HG02870 (cell line): ENCODE results near the gene HTRA3.

ENCODE experiments used
- ATAC-seq: cut with Tn5 transposase; IDR thresholded peaks from one replicate; pipeline ENCODE4 v1.9.1; 2021; ENCODE audit warnings: mild to moderate bottlenecking, moderate library complexity; ENCODE audit not compliant: unreplicated experiment

The HTRA3 gene

DNA sequence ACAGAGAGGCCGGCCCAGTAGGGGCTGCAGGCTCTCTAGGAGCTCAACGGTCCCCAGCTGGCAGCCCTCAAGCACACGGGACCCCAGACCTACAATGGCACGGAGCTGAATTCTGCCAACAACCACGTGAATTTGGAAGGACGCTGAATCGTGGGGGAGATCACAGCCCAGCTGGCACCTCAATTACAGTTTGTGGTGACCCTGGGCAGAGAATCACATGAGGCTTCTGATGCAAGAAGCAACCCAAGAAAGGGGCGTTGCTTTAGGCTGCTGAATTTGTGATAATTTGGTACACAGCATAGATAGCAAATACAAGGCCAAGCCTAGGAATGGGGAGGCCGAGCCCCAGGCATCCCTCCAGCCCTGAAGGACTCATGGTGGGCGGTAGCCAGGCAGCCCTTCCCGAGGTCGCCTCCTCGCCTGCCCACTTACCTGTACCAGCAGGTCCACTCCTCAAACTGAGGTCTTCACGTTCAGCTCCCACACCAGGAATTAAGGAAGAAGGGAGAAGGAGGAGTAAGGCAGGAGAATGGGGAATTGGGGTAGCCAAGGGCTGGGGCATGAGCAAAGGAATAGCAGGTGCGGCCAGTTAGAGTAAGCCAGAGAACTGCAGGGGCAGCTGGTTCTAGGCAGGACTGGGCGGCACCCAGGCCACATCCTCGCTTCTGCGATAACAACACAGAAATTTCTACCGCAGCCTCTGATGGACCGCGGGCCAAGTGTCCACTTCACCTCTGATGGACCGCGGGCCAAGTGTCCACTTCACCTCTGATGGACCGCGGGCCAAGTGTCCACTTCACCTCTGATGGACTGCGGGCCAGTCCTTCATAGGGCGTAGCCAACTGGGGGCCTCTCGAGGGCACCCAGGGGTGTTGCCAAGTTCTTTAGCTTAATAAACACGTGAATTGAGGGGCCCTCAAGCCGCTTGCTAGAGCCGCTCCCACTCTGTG lies 23.4 kb upstream of the HTRA3 start:
- no peak for ATAC-seq

DNA sequence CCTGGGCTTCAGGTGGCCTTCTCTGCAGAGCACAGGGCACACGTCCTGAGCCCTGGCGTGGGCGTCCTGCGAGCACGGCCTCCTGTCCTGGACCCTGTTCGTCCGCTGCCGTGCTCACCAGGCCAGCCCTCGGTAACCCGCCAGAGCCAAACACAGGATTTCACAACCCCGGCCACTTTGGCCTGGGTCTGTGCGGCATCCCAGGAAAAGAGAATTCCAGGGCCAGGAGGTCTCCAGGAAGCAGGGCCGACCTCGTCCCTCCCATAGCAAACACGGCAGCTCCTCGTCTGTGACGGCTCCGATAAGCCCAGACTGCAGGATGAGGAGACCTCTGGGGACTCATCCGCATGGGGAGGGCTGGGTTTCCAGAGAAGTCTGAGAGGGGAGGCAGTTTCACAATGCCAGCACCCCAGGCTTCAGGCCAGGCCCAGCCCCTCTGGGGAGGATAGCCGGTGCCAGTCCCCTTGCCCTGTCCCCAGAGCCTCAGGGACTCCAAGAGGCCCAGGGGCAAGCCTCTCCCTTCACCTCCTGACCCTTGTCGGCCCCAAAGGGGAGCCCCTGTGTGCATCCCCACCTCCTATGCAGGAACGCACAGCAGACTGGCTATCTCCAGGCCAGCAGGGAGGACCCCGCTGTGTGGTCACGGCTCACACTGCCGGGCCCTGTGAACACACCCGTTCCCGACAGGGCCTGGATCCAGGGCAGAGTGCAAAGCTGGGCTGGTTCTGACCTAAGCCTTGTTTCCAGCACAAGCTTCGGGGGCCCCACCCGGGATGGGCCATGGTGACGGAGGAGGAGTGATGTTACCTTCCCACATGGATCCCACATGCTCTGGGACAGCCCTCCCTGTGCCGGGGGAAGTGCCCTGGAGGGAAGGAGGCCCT lies 22.3 kb upstream of the HTRA3 start:
- no peak for ATAC-seq

DNA sequence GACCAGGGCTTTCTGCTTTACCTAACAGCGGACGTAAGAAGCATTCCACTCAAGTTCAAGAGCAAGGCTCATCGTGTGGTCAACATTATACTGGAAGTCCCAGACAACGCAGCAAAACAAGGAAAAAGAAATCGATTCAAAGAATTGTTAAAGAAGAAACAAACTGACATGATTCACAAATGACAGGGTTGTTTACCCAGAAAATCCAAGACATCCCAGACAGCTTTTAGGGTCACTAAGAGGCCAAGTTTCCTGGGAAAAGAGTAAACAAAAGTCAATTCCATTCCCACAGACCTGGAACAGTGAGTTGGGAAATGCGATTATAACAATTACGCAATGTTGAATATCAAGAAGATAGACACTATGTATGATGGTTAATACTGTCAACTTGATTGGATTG lies 21.5 kb upstream of the HTRA3 start:
- ATAC-seq = no peak

DNA sequence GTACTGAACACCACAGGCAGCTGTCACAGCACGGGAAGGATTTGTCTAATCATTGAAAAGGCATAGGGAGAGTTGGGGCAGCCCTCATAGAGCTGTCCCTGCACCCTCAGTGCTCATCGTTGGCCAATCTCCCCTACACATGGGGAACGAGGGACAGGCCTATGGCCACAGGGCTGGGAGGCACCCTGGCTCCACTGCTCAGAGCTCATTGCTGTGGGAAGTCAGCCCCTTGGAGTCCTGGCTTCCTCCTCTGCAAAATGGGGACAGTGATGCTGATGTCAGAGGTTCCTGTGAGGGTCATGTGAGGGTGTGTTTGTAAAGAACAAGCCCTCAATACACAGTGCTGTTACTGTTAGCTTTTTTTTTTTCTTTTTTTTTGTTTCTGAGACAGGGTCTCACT lies 19.3 kb upstream of the HTRA3 start:
- no peak for ATAC-seq

DNA sequence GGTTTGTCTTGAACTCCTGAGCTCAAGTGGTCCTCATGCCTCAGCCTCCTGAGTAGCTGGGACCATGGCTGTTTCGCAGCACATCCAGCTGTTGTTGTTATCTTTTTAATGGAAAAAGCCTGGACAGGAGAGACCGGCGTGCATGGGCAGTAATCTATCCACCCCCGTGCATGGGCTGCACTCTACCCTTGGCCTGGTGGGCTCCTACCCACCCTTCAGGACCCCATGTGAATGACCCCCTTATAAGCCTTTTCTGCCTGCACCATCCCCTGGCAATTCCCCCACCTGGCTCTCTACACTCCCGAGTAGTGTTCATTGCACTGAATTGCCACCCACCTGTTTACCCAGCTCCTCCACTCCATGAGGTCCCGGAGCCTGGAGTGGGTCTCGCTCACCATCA lies 18.9 kb upstream of the HTRA3 start:
- ATAC-seq = no peak

DNA sequence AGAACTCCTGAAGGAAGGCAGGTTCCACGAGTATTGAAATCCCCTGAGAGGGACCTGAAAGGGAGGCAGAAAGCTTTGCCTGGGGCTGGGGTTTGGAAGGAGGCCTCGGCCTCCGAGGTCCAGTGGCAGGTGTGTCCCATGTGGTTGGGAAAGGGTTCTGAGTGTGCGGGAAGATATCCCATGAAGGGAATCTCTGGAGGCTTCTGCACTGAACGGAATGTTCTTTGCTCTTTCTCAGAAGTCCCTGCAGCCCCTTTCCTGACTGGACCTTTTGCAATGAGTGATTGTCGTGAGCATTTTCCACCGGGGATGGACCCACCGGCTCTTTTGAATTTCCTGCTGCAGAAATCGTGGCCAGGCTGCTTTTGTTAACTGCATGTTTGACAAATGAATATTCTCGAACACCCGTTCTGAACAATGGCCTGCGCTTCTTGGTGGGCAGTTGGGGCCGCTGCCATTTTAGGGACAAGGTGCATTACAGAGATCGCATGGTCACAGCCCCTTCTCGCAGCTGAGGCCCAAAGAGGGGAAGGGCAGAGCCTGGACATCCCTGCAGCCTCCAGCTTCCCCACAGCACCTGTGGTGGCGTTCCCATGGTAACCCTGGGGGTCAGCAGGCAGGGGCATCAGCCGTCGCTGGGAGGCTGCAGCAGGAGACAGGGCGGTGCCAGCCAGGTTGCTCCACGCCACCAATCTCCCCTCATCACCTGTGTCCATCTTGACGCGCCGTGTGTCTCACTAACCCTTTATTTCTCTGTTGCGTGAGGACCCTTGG lies 18.3 kb upstream of the HTRA3 start:
- ATAC-seq = no peak

DNA sequence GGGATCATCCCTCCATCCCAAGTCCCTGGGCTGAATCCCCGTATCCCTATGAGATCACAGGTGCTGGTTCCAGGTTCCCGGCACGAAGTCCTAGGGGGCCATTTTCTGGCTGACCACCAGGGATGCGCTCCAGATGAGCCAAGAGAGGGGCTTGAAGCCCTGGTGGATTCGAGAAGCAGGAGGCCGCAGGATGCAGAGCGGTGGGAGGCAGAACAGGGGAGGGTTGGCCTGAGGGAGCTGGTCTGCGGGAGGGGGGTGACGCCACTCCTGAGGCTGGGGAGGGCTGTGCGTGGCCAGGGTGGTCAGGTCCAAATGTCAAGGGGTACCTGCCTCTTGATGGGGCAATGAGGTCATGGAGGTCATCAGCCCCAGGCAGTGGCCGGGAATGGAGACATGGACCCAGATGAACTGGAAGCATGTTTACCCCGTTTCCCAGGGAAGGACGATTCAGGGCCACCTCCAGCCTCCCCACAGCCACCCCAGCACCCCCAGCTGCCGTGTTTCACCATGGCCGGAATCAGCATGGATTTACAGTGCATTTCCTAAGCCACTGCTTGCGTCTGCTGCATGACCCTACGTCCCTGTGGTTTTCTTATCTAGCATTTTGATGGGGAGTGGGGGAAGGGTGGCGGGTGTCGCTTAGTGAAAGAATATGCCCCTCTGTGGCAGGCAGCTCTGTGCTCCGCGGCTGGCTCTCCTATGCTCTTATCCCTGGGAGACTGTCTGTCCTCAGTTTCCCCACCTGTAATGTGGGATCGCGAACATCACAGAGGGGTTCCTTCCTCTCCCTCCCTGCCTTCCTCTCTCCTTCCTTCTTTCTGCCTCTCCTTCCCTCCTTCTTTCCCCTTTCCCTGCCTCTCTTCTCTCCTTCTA lies 17.0 kb upstream of the HTRA3 start:
- no peak for ATAC-seq

DNA sequence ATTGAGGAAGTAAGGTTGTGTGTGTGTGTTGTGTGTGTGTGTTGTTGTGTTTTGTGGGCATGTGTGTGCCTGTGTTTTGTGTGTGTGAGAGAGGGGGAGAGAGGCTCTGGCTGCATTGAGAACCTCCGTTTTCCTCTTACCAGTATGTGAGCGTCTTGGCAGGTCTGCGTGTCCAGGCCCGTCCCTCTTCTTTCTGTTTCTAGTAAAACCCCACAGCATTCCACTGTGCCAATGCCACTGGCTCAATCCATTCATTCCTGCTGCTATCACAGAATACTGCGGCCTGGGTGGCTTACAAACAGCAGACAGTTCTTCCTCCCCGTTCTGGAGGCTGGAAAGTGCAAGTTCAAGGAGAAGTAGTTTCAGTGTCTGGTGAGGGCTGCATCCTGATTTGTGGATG lies 15.5 kb upstream of the HTRA3 start:
- no peak for ATAC-seq

DNA sequence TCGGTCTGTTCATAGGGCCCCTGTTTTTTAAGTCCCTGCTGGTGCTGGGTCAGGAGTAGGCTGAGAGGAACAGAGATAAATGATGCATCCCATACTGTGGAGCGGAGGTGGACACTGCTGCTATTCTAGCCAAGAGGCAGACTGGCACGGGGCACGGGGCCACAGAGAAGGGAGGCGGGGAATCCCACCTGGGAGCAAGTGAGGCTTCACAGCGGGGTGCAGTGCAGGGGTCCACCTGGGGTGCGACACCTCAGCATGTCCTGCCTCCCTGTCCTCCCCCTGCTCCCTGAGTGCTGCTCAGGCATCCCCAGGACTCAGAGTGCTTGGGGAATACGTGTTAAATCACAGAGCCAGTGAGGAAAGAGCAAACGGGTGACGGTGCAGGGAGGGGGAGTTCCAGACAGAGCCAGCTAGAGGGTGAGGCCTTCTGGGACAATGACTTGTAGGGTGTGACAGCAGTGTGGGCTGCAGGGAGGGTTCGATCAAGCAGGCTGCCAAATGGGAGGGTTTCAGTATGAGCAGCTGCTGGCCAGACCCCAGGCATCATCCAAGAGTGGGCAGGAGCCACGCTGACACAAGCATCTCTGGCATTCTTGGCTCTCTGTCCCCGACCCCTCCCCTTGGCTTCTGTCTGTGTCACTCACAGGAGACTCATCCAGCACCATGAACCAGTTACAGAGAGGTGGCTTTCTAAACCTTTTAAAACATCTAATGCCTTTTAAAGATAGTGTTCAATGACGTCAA lies 13.7 kb upstream of the HTRA3 start:
- ATAC-seq = no peak

DNA sequence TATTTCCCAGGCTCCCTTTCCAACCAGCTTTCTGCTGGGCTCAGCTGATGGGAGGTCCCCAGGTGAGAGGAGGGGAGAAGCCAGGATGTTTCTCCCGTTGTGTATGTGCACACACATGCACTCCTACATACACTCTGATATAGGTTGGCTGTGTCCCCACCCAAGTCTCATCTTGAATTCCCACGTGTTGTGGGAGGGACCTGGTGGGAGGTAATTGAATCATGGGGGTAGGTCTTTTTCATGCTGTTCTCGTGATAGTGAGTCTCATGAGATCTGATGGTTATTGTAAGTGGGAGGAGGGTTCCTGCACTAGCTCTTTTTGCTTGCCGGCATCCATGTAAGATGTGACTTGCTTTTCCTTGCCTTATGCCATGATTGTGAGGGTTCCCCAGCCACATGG lies 11.7 kb upstream of the HTRA3 start:
- ATAC-seq = no peak

DNA sequence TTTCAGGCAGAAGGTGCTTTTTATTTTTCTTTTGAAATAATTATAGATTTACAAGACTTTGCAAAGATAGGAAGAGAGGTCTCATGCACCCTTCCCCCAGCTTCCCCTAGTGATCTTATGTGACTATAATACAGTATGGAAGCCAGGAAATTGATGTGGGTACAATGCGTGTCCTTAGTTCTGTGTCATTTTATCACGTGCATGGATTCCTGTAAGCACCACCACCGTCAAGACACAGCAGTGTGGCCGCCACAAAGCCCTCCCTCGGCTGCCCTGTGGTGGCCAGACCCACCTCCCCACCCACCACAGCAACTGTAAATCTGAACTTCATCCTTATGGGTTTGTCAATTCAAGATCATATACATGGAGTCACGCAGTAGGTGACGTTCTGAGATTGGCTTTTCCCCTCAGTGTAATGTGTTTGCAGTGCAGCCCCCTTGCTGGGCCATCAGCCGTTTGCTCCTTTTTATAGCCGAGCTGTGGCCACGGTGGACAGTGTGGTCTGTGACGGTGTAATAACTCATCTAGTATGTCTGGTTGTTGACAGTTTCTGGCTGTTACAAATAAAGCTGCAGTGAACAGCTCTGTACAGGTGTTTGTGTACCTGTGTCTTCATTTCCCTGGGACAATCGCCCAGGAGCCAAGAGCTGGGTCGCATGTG lies 10.9 kb upstream of the HTRA3 start:
- ATAC-seq = no peak

DNA sequence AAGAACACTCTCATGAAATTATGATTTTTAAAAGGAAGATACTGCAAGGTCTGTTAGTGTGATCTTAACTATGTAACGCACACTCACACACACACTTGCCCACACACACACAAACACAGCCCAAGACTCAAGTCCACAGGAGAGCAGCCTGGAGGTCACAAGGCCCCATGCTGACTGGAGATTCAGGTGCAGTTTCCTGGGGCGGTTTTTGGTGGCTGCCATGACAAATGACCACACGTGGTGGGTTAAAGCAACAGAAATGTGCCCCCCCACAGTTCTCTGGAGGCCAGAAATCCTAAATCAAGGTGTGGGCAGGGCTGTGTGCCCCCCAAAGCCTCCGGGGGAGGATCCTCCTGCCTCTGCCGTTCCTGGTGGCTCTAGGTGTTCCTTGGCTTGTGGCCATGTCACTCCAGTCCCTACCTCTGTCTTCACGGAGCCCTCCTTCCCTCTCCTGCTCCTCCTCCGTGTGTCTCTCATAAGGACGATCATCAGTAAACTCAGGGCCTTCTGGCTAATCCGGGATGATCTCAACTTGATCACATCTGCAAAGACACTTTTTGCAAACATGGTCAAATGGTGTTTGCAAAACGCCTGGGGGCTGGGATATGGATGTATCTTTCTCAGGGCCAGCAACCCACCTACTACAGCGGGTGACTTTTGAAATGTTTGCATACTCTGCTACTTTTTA lies 9.7 kb upstream of the HTRA3 start:
- no peak for ATAC-seq

DNA sequence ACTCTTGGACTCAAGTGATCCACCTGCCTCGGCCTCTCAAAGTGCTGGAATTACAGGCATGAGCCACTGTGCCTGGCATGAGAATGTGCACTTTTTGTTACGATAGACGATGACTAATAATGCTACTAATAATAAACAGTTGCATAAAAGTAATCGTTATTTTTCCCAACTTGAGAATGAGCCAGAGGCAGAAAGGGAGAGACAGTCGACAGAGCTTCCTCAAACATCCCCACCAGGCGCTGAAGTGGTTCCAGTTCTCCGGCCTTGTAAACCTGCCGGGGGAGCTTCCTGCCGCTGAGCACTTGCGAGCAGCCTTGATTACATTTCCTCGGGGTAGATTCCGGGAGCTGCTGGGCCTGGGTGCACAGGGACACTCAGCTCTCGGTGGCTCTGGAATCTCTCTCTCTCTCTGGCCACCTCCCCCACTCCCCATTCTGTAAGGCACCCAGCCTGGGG lies 8.9 kb upstream of the HTRA3 start:
- ATAC-seq = no peak

DNA sequence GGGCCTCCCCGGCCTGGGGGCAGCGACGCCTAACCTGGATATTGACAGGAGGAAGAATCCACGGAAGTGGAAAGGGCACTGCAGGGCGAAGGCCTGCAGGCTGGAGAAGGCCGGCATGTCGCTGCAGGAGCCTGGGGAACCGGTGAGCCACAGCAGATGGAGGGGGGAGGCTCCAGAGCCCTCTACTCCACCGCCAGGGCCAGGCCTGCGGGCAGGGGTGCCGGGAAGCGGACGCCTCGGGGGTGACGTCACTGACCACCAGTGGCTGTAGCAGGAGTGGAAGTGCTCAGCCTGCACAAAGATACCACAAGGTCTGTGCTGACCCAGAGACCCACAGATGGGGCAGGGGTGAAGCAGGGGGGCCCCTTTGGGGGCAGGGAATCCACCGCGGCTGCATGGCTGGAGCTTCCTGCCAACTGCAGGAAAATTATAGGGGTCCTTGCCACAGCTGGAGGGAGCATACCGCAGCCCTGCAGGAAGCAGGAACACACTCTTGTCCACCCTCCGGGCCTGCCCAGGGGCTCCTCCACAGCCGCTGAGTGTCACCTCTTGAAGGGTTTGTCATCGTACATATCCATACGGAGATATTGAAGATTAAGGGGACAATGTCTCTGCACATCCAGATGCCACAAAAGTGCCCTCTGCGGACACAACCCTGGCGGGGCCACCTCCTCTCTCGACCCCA lies 7.6 kb upstream of the HTRA3 start:
- ATAC-seq = no peak

DNA sequence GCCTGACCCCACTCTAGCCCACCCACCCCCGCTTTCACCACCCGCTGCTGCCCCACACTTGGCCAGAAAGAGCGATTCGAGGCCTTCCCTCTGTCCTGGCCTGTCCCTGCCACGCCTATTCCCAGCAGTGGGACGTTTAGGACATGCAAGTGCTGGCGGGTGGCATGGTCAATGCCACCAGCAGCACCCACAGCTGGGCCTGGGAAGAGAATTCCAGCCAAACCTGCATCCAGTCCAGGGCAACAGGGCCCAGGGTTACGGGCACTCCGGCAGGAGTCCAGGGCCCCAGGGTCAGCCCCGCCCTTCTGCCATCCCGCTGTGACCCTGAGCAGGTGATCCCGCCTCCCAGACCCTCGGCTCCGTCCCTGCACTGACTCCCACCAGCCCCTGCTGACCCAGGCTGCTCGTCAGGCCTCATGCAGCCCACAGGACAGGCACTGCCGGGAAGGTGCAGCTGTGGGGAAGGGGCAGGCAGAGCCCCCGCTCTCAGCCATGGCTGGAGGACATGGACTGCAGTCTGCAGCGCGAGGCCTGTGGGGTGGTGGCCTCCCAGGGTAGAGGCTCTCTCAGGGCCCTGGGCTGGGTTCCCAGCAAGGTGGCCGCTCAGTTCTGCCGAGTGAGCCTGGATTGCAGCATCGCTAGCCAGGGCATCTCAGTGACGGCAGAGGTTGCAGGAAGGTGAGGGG lies 6.8 kb upstream of the HTRA3 start:
- no peak for ATAC-seq

DNA sequence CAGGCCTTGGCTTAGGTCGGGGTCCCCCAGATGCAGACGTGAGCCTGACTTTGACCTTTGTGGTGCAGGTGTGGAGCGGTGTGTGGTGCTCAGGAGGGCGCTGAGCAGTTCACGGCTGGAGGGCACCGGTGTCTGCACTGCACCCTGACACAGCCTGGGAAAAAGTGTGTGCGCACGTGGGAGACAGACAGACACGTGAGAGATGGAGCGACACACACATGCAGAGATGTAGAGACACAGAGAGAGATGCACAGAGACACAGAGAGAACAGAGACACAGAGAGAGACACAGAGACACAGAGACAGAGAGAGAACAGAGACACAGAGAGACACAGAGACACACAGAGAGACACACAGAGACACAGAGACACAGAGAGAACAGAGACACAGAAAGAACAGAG lies 6.2 kb upstream of the HTRA3 start:
- no peak for ATAC-seq

DNA sequence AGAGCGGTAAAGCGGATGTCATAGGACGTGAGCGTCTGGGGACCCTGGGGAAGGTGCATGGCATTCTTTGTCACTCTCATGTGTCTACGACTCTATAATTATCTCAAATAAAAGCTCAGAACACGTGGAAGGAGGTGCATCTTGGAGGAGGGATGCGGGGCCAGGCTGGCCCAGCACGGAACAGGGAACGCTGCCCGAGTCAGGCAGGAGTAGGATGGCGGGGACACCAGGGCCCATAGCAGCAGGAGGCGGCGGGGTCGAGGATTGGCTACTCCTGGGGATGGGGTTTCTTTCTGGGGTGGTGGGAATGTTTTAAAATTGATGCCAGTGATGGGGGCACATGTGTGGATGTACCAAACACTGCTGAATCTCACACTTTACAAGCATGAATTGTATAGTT lies 5.4 kb upstream of the HTRA3 start:
- no peak for ATAC-seq
